GM12878 (cell line): ENCODE results near the gene DCLRE1C. TPM values are rescaled to one million over a fixed set of nuclear protein-coding genes. Genes with fewer than 3 reads are reported as not detected.

Experiments used
- ASH2L ChIP-seq: fragments of 300-600, 200-600 bp; sonication (generic); IDR thresholded peaks from 2 replicates; pipeline ENCODE4 v1.6.1; 2017; ENCODE audit warnings: low read depth, mild to moderate bottlenecking, borderline replicate concordance
- EGR1 ChIP-seq, 2 experiments: IDR thresholded peaks; 1 replicate in 1 of 2; 2 replicates in 1 of 2; pipeline ENCODE4 v1.6.1; 2011 to 2012; ENCODE audit warnings: low read depth in 2 of 2, low read length in 2 of 2, borderline replicate concordance in 1 of 2, mild to moderate bottlenecking in 1 of 2, moderate library complexity in 1 of 2
- MAX ChIP-seq: IDR thresholded peaks from 2 replicates; pipeline ENCODE4 v1.6.1; 2012; ENCODE audit warnings: low read depth, low read length, improper control_type of control experiment
- PKNOX1 ChIP-seq: fragments of 450-650 bp; IDR thresholded peaks from 2 replicates; pipeline ENCODE4 v1.6.1; 2016; ENCODE audit warnings: mild to moderate bottlenecking
- WRNIP1 ChIP-seq: IDR thresholded peaks from 2 replicates; pipeline ENCODE4 v1.6.1; 2011; ENCODE audit warnings: low read depth, low read length, improper control_type of control experiment, borderline replicate concordance
- YBX1 ChIP-seq: fragments of 450-650 bp; IDR thresholded peaks from 2 replicates; pipeline ENCODE4 v1.6.1; 2016; ENCODE audit warnings: antibody characterized with exemption
- polyA plus RNA-seq, 11 experiments: library from polyadenylated mRNA; depleted of rRNA in 4 of 11; unstranded in 6 of 11; stranded (reverse) in 5 of 11; fragments of >200 nt; fragmentation: Nextera tagmentation in 4 of 11; fragmentation: Illumina TruSeq in 1 of 11; extraction: Ambion mirVana in 4 of 11; extraction: Trizol in 1 of 11; gene quantifications; 1 replicate in 1 of 11; 2 replicates in 10 of 11; pipeline versions ENCODE4 v1.2.1 to v1.2.3, GENCODE V29; 2011 to 2016; ENCODE audit warnings: inconsistent platforms in 2 of 11, missing spikeins in 2 of 11, low read depth in 1 of 11
- total RNA-seq, 4 experiments: library from RNA; depleted of rRNA in 3 of 4; stranded (reverse); fragments of >200 nt in 3 of 4; fragmentation: Illumina TruSeq in 1 of 4; extraction: Trizol in 1 of 4; gene quantifications; 2 replicates each; pipeline versions ENCODE4 v1.2.1 to v1.2.3, GENCODE V29; 2013 to 2021

Gene DCLRE1C
- total and polyA plus RNA-seq, 10 of the 15 experiments (the other 5 are each of a cell fraction or from before 2014, with no cell fraction given): 15.7 to 43.4 (median 26.0) TPM

DNA sequence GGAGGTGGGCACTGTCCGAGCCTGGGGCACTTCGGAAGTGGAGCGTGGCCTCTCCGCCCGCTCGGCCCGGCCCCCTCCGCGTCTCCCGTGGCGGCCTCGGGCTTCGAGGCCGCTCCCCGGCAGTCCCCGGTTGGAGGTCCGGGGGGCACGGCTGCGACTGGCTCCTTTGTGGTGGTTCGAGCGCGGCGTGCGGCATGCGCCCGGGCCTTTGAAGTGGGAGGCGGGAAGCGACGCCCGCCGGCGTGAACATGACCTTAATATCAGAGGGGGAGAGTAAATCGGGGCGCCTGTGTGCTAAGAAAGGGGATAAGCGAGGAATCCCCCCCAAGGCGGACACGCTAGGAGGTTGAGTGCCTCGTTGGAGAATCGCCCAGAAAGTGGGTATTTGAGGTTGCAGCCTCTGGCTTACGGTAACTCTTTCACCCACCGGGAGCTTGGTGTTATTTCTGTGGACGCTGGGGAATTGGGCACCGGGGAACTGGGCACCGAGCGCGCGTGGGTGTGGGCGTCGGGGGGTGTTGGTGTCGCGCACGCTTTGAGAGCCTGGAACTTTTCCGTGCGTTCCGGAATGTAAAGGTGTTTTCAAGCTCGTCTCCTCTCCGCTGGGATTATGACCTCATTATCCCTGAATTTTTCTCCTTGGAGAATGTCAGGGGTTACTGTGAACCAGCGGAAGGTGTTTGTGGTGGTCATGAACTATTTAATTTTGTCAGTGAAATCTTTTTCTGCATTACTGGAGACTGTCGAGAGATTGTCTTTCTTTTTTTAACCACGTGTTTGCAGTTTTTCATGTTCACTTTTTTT, 74.6 kb downstream of the DCLRE1C start (continued):
- TF ChIP-seq ASH2L (peak; percentile 69; the same call in 1 of the 2 replicates), MAX (peak; percentile 6; the same call in 1 of the 2 replicates), EGR1 (IDR thresholded peaks at IDR 0.05; ENCODE audit: borderline replicate concordance in 1 of 2, low read depth in 2 of 2, low read length in 2 of 2) (peak in 1 of 2 experiments; percentile 74; a peak in 2 of 3 replicates), YBX1 (no peak), PKNOX1 (no peak), WRNIP1 (0 out of 2 replicates have a peak, but pooled peaks have one; percentile 22)
